ENCODE data around the gene GJB3.

DNA sequence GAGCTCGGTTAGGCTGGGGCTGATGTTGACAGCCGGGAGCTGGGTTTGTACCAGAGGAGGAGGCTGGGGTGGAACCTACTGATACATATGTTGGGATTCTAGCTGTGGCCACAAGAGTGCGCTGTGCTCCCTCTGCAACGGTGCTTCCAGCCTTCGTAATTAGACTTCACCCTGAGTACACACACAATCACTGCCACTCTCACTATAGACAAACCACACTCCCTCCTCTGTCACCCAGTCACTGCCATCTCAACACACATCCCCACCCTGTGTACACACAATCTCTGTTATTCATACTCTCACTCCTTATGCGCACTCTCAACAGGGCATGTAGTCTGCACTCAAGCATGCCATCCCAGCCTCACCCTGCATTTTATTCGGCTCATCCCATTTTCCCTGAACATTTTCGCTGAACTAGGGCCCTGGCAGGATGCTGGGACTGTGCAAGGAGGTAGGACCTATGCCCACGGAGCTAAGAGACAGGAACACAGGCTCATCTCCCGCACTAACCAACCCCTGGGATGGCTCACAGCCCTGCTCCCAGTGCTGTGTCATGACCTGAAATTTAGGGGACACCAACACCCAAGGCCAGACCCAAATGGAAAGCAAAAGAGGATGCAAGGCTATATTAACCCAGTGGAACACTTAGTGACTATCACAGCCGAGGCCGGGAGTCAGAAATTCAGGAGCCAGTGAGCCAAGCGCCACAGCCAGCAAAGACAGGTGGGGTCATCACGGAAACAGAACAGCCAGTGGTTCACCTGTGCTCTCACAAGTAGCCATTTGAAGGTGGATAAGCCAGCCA lies 5.7 kb downstream of the GJB3 start:
- TF ChIP-seq CTCF (IDR thresholded peaks at IDR 0.05) = peak; percentile 71 to 85 (median 78)
- TF ChIP-seq POLR2AphosphoS5 (IDR thresholded peaks at IDR 0.05) = no peak
- no peak for TF ChIP-seq EP300 (IDR thresholded peaks at IDR 0.05)

Measured in upper lobe of left lung (tissue), 4 donors.